ENCODE results near the gene PPP3R1.
"Not testable (repeated sequence)": the region's sequence is repeated elsewhere in the genome, so short reads cannot be mapped to it uniquely, and the experiment has no call there.

The PPP3R1 gene

GRCh38 chr2:68190991-68191731 is 61.2 kb downstream of the PPP3R1 start:
- H3K36me3 Mint-ChIP-seq (ENCODE audit: insufficient read depth), result peaks cover 9% of the 10 kb centered on the region
- H3K27ac Mint-ChIP-seq (ENCODE audit: low read depth), result peak overlapping the region; percentile 77
- no peak for DNase-seq (ENCODE audit: low spot score in 2 of 2)
- ATAC-seq (replicated peaks; ENCODE audit: extremely low read depth, poor library complexity, severe bottlenecking), result peak; percentile 49
- H3K4me3 Mint-ChIP-seq, result peak overlapping the region; percentile 14
- H3K9me3 Mint-ChIP-seq, result no peaks in the 10 kb centered on the region
- peaks cover 62% of the 10 kb centered on the region for H3K4me1 Mint-ChIP-seq
- H3K27me3 Mint-ChIP-seq, result no peaks in the 10 kb centered on the region

GRCh38 chr2:68189991-68190784 is 62.1 kb downstream of the PPP3R1 start:
- peak overlapping the region; percentile 14 for H3K4me3 Mint-ChIP-seq
- no peaks in the 10 kb centered on the region for H3K27me3 Mint-ChIP-seq
- ATAC-seq (replicated peaks; ENCODE audit: extremely low read depth, poor library complexity, severe bottlenecking) (peak; percentile 50), DNase-seq (ENCODE audit: low spot score in 2 of 2) (no peak)
- H3K9me3 Mint-ChIP-seq, result no peaks in the 10 kb centered on the region
- peaks cover 57% of the 10 kb centered on the region for H3K4me1 Mint-ChIP-seq
- H3K27ac Mint-ChIP-seq (ENCODE audit: low read depth), result peak overlapping the region; percentile 77
- H3K36me3 Mint-ChIP-seq (ENCODE audit: insufficient read depth), result peaks cover 13% of the 10 kb centered on the region

GRCh38 chr2:68188831-68189230 is 63.5 kb downstream of the PPP3R1 start:
- Mint-ChIP-seq H3K27ac (ENCODE audit: low read depth) (peak overlapping the region; percentile 86), H3K27me3 (no peaks in the 10 kb centered on the region), H3K9me3 (no peaks in the 10 kb centered on the region), H3K4me3 (peak overlapping the region; percentile 11), H3K36me3 (ENCODE audit: insufficient read depth) (peaks cover 15% of the 10 kb centered on the region), H3K4me1 (peaks cover 61% of the 10 kb centered on the region)
- ATAC-seq (replicated peaks; ENCODE audit: extremely low read depth, poor library complexity, severe bottlenecking), result no peak
- no peak for DNase-seq (ENCODE audit: low spot score in 2 of 2)

GRCh38 chr2:68187329-68187728 is 65.0 kb downstream of the PPP3R1 start:
- Mint-ChIP-seq H3K27ac (ENCODE audit: low read depth) (peak overlapping the region; percentile 86), H3K27me3 (no peaks in the 10 kb centered on the region), H3K36me3 (ENCODE audit: insufficient read depth) (peaks cover 20% of the 10 kb centered on the region), H3K4me3 (no peak overlapping the region), H3K4me1 (peaks cover 53% of the 10 kb centered on the region), H3K9me3 (no peaks in the 10 kb centered on the region)
- DNase-seq (ENCODE audit: low spot score in 2 of 2) (no peak), ATAC-seq (replicated peaks; ENCODE audit: extremely low read depth, poor library complexity, severe bottlenecking) (no peak)

- H3K27me3 Mint-ChIP-seq, result no peaks in the 10 kb centered on the region
- peaks cover 23% of the 10 kb centered on the region for H3K36me3 Mint-ChIP-seq (ENCODE audit: insufficient read depth)
- no peaks in the 10 kb centered on the region for H3K9me3 Mint-ChIP-seq
- no peak overlapping the region for H3K4me3 Mint-ChIP-seq
- ATAC-seq (replicated peaks; ENCODE audit: extremely low read depth, poor library complexity, severe bottlenecking), result no peak
- no peak overlapping the region for H3K27ac Mint-ChIP-seq (ENCODE audit: low read depth)
- DNase-seq (ENCODE audit: low spot score in 2 of 2), result peak in 1 of 2 donors; percentile 44
- H3K4me1 Mint-ChIP-seq, result peaks cover 52% of the 10 kb centered on the region
Measured at GRCh38 chr2:68185541-68186164, 66.7 kb downstream of the PPP3R1 start.

- Mint-ChIP-seq H3K36me3 (ENCODE audit: insufficient read depth) (peaks cover 28% of the 10 kb centered on the region), H3K27me3 (no peaks in the 10 kb centered on the region), H3K9me3 (no peaks in the 10 kb centered on the region), H3K4me1 (peaks cover 51% of the 10 kb centered on the region), H3K27ac (ENCODE audit: low read depth) (peak overlapping the region; percentile 80), H3K4me3 (no peak overlapping the region)
- no peak for DNase-seq (ENCODE audit: low spot score in 2 of 2)
- no peak for ATAC-seq (replicated peaks; ENCODE audit: extremely low read depth, poor library complexity, severe bottlenecking)
Measured at GRCh38 chr2:68182902-68183301, 69.4 kb downstream of the PPP3R1 start.

GRCh38 chr2:68178954-68179627 is 73.2 kb downstream of the PPP3R1 start:
- DNase-seq (ENCODE audit: low spot score in 2 of 2) (no peak), ATAC-seq (replicated peaks; ENCODE audit: extremely low read depth, poor library complexity, severe bottlenecking) (no peak)
- Mint-ChIP-seq H3K4me1 (peaks cover 27% of the 10 kb centered on the region), H3K36me3 (ENCODE audit: insufficient read depth) (peaks cover 29% of the 10 kb centered on the region), H3K9me3 (no peaks in the 10 kb centered on the region), H3K27me3 (no peaks in the 10 kb centered on the region), H3K27ac (ENCODE audit: low read depth) (peak overlapping the region; percentile 85), H3K4me3 (no peak overlapping the region)

- Mint-ChIP-seq H3K4me1 (peaks cover 25% of the 10 kb centered on the region), H3K4me3 (no peak overlapping the region), H3K27me3 (no peaks in the 10 kb centered on the region), H3K36me3 (ENCODE audit: insufficient read depth) (peaks cover 34% of the 10 kb centered on the region), H3K9me3 (no peaks in the 10 kb centered on the region), H3K27ac (ENCODE audit: low read depth) (peak overlapping the region; percentile 85)
- ATAC-seq (replicated peaks; ENCODE audit: extremely low read depth, poor library complexity, severe bottlenecking) (no peak), DNase-seq (ENCODE audit: low spot score in 2 of 2) (no peak)
Measured at GRCh38 chr2:68178432-68178831, 73.9 kb downstream of the PPP3R1 start.

- peaks cover 34% of the 10 kb centered on the region for H3K36me3 Mint-ChIP-seq (ENCODE audit: insufficient read depth)
- peaks cover 21% of the 10 kb centered on the region for H3K4me1 Mint-ChIP-seq
- no peak overlapping the region for H3K27ac Mint-ChIP-seq (ENCODE audit: low read depth)
Measured at GRCh38 chr2:68177541-68177940, 74.8 kb downstream of the PPP3R1 start.

GRCh38 chr2:68176657-68177056 is 75.7 kb downstream of the PPP3R1 start:
- no peaks in the 10 kb centered on the region for H3K27me3 Mint-ChIP-seq
- ATAC-seq (replicated peaks; ENCODE audit: extremely low read depth, poor library complexity, severe bottlenecking), result no peak
- H3K9me3 Mint-ChIP-seq, result no peaks in the 10 kb centered on the region
- no peak overlapping the region for H3K4me3 Mint-ChIP-seq
- H3K4me1 Mint-ChIP-seq, result peaks cover 19% of the 10 kb centered on the region
- no peak overlapping the region for H3K27ac Mint-ChIP-seq (ENCODE audit: low read depth)
- peaks cover 35% of the 10 kb centered on the region for H3K36me3 Mint-ChIP-seq (ENCODE audit: insufficient read depth)
- no peak for DNase-seq (ENCODE audit: low spot score in 2 of 2)

More at GRCh38 chr2:68177541-68177940, 74.8 kb downstream of the PPP3R1 start:
- Mint-ChIP-seq H3K4me3 (no peak overlapping the region), H3K9me3 (no peaks in the 10 kb centered on the region), H3K27me3 (no peaks in the 10 kb centered on the region)
- no peak for ATAC-seq (replicated peaks; ENCODE audit: extremely low read depth, poor library complexity, severe bottlenecking)
- DNase-seq (ENCODE audit: low spot score in 2 of 2), result no peak

- DNase-seq (ENCODE audit: low spot score in 2 of 2); ATAC-seq (replicated peaks; ENCODE audit: extremely low read depth, poor library complexity, severe bottlenecking); H3K27ac Mint-ChIP-seq (ENCODE audit: low read depth); H3K9me3 Mint-ChIP-seq; H3K4me1 Mint-ChIP-seq; H3K4me3 Mint-ChIP-seq; H3K27me3 Mint-ChIP-seq: not testable (repeated sequence)
- H3K36me3 Mint-ChIP-seq (ENCODE audit: insufficient read depth), result peaks cover 33% of the 10 kb centered on the region
Measured at GRCh38 chr2:68175210-68175609, 77.1 kb downstream of the PPP3R1 start.

- no peak for ATAC-seq (replicated peaks; ENCODE audit: extremely low read depth, poor library complexity, severe bottlenecking)
- no peak for DNase-seq (ENCODE audit: low spot score in 2 of 2)
- Mint-ChIP-seq H3K4me1 (peaks cover 3% of the 10 kb centered on the region), H3K27me3 (no peaks in the 10 kb centered on the region), H3K4me3 (no peak overlapping the region), H3K27ac (ENCODE audit: low read depth) (no peak overlapping the region), H3K9me3 (no peaks in the 10 kb centered on the region), H3K36me3 (ENCODE audit: insufficient read depth) (peaks cover 30% of the 10 kb centered on the region)
Measured at GRCh38 chr2:68172990-68173700, 79.2 kb downstream of the PPP3R1 start.

Measured in central memory CD8-positive, alpha-beta T cell (primary cell).